ENCODE results near the gene RNASEL. TPM values are rescaled to one million over a fixed set of nuclear protein-coding genes. Genes with fewer than 3 reads are reported as not detected.

Gene RNASEL
- total and polyA plus RNA-seq, 2 experiments from 2014 or later = 0.87 to 2.2 TPM

DNA sequence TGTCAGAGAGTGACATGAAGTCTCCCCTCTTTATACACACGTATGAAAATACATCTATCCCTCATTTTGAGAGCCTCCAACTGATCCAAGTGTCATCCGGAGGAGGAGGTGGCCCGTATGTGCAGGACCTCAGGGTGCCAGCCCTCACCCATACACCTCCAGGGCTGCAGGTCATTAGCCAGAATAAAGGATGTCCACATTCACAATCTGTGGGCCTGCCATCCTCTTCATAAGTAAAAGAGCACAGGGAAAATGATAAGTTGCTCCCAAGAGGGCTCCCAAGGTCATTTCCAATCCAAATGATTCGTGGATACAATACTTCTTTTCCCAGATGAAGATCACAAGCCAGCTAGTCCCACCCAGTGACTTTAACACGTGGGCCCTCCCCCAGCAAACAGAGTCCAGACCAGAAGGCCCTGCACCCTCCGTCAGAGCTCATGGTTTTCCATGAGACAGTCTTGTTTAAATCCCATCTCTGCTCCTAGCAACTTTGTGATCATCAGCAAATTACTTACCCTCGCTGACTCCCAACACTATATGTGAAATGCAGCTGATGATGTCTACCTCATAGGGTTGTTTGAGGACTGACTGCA is 28.6 kb downstream of the RNASEL start:
- H3K4me1 ChIP-seq (ENCODE audit: low read depth) = no peaks in the 10 kb centered on the region
- DNase-seq (ENCODE audit: low read depth in 1 of 2, low spot score in 1 of 2) = no peak
- no peaks in the 10 kb centered on the region for H3K36me3 ChIP-seq
- no peak overlapping the region for H3K27ac ChIP-seq
- H3K4me3 ChIP-seq = no peak overlapping the region
- no peaks in the 10 kb centered on the region for H3K27me3 ChIP-seq
- no peaks in the 10 kb centered on the region for H3K9me3 ChIP-seq (ENCODE audit: low read depth)
- no peak for TF ChIP-seq CTCF (IDR thresholded peaks at IDR 0.05; ENCODE audit: low read depth, low read length)

DNA sequence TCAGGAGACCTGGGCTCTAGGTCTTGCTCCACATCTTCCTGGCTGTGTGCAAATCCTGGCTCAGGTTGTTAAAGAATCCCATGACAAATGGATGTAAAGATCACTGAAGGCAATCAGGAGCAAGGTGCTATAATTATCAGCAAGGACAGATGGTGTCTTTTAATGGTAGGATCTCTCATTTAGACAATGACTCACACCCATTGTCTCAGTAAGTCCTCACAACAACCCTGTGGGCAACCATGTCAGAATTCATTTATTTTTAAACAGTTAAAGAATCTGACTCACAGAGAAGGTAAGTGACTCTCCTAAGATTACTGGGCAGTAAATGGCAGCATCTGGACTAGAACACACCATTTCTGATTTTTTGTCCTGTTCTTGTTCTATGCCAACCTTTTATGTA is 32.8 kb downstream of the RNASEL start:
- Histone ChIP-seq H3K4me3 (no peak overlapping the region), H3K9me3 (ENCODE audit: low read depth) (no peaks in the 10 kb centered on the region), H3K4me1 (ENCODE audit: low read depth) (no peaks in the 10 kb centered on the region), H3K36me3 (no peaks in the 10 kb centered on the region), H3K27me3 (no peaks in the 10 kb centered on the region), H3K27ac (no peak overlapping the region)
- TF ChIP-seq CTCF (IDR thresholded peaks at IDR 0.05; ENCODE audit: low read depth, low read length) = no peak
- DNase-seq (ENCODE audit: low read depth in 1 of 2, low spot score in 1 of 2) = no peak

DNA sequence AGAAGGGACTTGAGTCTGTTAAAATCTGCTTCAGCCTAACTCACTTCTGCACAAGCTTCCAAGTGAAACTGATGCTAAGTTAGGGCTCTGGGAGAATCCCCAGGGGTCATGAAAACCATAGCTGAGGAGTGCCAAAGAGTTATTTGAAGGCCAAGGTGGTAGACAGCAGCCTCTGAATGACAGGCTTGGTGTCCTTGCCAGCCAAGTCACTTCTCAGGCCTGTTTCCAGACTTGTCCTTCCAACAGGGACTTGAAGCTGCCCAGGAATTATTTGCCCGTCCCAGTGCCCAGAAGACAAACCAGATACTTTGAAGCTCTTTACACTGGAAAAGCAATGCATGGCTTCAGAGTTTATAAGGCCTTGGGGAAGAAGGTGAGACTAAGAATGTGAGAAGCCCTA is 33.6 kb downstream of the RNASEL start:
- Histone ChIP-seq H3K36me3 (no peaks in the 10 kb centered on the region), H3K27me3 (no peaks in the 10 kb centered on the region), H3K9me3 (ENCODE audit: low read depth) (no peaks in the 10 kb centered on the region), H3K27ac (no peak overlapping the region), H3K4me3 (no peak overlapping the region), H3K4me1 (ENCODE audit: low read depth) (no peaks in the 10 kb centered on the region)
- no peak for TF ChIP-seq CTCF (IDR thresholded peaks at IDR 0.05; ENCODE audit: low read depth, low read length)
- DNase-seq (ENCODE audit: low read depth in 1 of 2, low spot score in 1 of 2) = no peak

- no peak overlapping the region for H3K27ac ChIP-seq
- no peaks in the 10 kb centered on the region for H3K36me3 ChIP-seq
- H3K27me3 ChIP-seq = no peaks in the 10 kb centered on the region
- H3K9me3 ChIP-seq (ENCODE audit: low read depth) = no peaks in the 10 kb centered on the region
- no peak for TF ChIP-seq CTCF (IDR thresholded peaks at IDR 0.05; ENCODE audit: low read depth, low read length)
- DNase-seq (ENCODE audit: low read depth in 1 of 2, low spot score in 1 of 2) = no peak
- H3K4me3 ChIP-seq = no peak overlapping the region
- no peaks in the 10 kb centered on the region for H3K4me1 ChIP-seq (ENCODE audit: low read depth)
These were observed 36.5 kb downstream of the RNASEL start for GRCh38 chr1:182552527-182552926.

- TF ChIP-seq CTCF (IDR thresholded peaks at IDR 0.05; ENCODE audit: low read depth, low read length) = no peak
- no peaks in the 10 kb centered on the region for H3K4me1 ChIP-seq (ENCODE audit: low read depth)
- H3K36me3 ChIP-seq = no peaks in the 10 kb centered on the region
- H3K4me3 ChIP-seq = no peak overlapping the region
- H3K9me3 ChIP-seq (ENCODE audit: low read depth) = no peaks in the 10 kb centered on the region
- no peaks in the 10 kb centered on the region for H3K27me3 ChIP-seq
- H3K27ac ChIP-seq = no peak overlapping the region
- DNase-seq (ENCODE audit: low read depth in 1 of 2, low spot score in 1 of 2) = no peak
These were observed 39.2 kb downstream of the RNASEL start for GRCh38 chr1:182549811-182550210.

DNA sequence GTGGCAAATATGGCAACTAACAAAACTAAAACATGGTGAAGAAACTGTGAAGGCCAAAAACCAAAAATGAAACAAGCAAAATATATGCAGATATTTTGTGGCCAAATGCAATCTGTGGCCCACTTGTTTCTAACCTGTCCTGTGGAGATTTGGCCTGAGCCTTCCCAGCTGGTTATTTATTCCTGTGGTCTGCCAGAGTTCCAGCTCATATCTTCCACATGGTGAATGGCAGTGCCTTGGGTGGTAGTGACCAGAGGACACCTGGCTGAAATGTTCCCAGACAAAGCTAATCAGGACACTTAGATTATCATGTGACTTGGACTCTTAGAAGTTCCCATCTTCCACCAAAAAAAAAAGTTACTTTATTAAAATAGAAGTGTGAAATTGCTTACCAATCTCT is 39.7 kb downstream of the RNASEL start:
- Histone ChIP-seq H3K36me3 (no peaks in the 10 kb centered on the region), H3K4me3 (no peak overlapping the region), H3K4me1 (ENCODE audit: low read depth) (no peaks in the 10 kb centered on the region), H3K27me3 (no peaks in the 10 kb centered on the region), H3K27ac (no peak overlapping the region), H3K9me3 (ENCODE audit: low read depth) (no peaks in the 10 kb centered on the region)
- no peak for TF ChIP-seq CTCF (IDR thresholded peaks at IDR 0.05; ENCODE audit: low read depth, low read length)
- no peak for DNase-seq (ENCODE audit: low read depth in 1 of 2, low spot score in 1 of 2)
